K562 (cell line): Measurements from ENCODE around the gene SERGEF.

ENCODE experiments used
- HDAC2 ChIP-seq: fragments of 450-650 bp; IDR thresholded peaks from 2 replicates; pipeline ENCODE4 v1.6.1; 2016; ENCODE audit warnings: mild to moderate bottlenecking
- JUND ChIP-seq, 2 experiments: IDR thresholded peaks; 2 replicates in 1 of 2; 3 replicates in 1 of 2; pipeline ENCODE4 v1.6.1; 2011; ENCODE audit warnings: borderline replicate concordance in 2 of 2, low read depth in 2 of 2, low read length in 2 of 2, improper control_type of control experiment in 1 of 2, missing biosample characterization in 1 of 2, missing genetic modification characterization in 1 of 2, missing genetic modification reagents in 1 of 2
- SIRT6 ChIP-seq: IDR thresholded peaks from one replicate; pipeline ENCODE4 v1.6.1; 2012; ENCODE audit warnings: low read depth, mild to moderate bottlenecking, control low read depth, inconsistent platforms, low read length, moderate library complexity
- ZNF780A ChIP-seq: fragments of 250-450 bp; sonication (Bioruptor Pico); IDR thresholded peaks from 2 replicates; pipeline ENCODE4 v1.5.0; 2021; ENCODE audit warnings: mild to moderate bottlenecking

DNA sequence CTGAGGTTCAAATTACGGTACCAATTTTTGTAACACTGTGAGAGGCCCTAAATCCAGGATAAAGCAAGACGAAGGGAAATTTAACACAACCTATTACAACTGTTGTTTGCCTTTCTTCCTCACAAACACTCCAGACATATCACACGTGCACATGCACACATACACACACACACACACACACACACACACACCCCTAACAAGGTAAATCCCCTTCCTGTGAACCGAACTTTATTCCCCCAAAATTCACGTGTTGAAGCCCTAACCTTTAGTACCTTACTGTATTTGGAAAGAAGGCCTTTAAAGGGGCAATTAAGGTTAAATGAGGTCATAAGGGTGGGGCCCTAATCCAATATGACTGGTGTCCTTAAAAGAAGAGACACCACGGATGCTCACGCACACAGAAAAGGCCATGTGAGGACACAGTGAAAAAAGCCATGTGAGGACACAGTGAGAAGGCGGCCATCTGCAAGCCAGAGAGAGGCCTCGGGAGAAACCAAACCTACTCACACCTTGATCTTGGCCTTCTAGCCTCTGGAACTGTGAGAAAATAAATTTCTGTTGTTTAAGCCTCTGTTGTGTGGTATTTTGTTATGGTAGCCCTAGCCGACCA is 1.8 kb downstream of the SERGEF start:
- peak; percentile 17; the same call in 1 of the 2 replicates for TF ChIP-seq JUND (IDR thresholded peaks at IDR 0.05; ENCODE audit: borderline replicate concordance, low read depth, low read length)
- TF ChIP-seq JUND (tag; IDR thresholded peaks at IDR 0.05; ENCODE audit: borderline replicate concordance, low read depth, low read length) = peak; percentile 67; the same call in 2 of the 3 replicates
- no peak for TF ChIP-seq ZNF780A (CRISPR knock-in tag)
- TF ChIP-seq HDAC2 = peak; percentile 39; the same call in 1 of the 2 replicates
- TF ChIP-seq SIRT6 = no peak
